ENCODE measurements around the gene KIFC3.

DNA sequence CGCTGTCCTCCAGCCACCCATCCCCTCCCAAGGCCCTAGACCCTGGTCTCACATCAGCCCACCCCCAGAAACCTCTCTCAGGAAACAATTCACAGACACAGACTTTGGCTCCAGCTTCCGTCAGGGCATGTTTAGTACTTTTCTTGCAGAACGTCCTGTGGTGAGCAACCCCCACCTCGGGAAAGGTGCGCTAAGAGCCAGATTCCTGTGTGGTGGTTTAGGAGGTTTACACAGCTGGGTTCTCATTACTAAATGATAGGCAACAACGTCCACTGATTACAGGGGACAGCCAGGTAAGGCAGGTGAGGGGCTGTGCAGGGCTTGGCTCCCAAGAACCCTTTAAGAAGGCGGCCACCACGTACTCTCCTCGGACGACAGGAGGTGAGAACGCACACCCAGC is 29.3 kb downstream of the KIFC3 start:
- no peak for TF ChIP-seq CTCF (conservative IDR thresholded peaks at IDR 0.05 in 1 of 2, IDR thresholded peaks at IDR 0.05 in 1 of 2; ENCODE audit: low read depth in 1 of 2, low read length in 2 of 2)
- TF ChIP-seq EZH2 (IDR thresholded peaks at IDR 0.05; ENCODE audit: low read length, missing control alignments): no peak
